Medulla oblongata (tissue), 1 donor: ENCODE data around the gene DNAJC7.
A peak's percentile ranks its signal among the peaks of the same experiment; 100 is the strongest.

ENCODE experiments used
- DNase-seq: peaks from one replicate; pipeline ENCODE4 v3.0.0-alpha.2; 2015; ENCODE audit errors: extremely low spot score

The DNAJC7 gene, protein sequence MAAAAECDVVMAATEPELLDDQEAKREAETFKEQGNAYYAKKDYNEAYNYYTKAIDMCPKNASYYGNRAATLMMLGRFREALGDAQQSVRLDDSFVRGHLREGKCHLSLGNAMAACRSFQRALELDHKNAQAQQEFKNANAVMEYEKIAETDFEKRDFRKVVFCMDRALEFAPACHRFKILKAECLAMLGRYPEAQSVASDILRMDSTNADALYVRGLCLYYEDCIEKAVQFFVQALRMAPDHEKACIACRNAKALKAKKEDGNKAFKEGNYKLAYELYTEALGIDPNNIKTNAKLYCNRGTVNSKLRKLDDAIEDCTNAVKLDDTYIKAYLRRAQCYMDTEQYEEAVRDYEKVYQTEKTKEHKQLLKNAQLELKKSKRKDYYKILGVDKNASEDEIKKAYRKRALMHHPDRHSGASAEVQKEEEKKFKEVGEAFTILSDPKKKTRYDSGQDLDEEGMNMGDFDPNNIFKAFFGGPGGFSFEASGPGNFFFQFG

DNA sequence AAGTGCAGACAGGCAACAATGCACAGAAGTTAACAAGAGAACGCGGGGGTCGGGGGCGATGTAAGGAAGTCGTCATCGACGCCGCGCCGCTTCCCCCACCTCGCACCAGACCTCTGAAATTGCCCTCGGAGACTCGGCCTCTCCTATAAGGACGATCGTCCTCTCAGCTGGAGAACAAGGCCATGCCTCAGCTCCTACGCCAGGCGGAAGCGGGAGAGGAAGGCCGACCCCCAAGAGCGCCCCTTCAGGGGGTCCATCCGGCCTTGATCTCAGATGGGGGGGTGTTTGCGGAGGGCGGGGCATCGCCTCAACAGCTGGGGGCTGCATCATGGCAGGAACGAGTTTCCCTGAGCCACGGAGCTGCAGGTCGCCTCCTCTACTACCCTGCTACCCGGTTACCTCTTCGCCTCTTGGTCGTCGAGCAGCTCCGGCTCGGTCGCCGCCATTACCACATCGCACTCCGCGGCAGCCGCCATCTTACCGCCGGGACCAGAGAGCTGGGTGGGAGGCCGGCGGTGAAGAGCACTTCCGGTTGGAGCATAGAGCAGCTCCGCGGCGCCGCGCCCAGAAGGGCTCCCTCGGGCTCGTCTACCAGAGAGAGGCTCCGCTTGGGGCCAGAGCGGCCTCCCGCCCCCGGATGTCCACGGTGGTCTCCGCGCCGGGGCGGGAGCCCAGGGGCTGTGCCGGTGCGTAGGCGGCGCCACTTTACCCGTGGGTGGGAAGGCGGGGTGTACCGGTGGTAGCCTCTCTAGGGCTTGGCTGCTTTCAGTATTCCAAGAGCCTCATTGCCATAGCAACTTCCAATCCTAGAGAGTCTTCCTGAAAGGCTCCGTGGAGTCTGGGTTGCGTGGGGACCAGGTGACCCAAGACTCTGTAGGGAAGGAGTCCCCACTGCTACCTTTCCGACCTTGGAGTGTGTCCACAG is at the start of gene DNAJC7:
Gene DNAJC7, minus strand, starts transcription at position 499 of the 925 bp plus-strand sequence. Its CDS starts 23 bp downstream, at position 476.
- DNase-seq = peak; percentile 95

DNA sequence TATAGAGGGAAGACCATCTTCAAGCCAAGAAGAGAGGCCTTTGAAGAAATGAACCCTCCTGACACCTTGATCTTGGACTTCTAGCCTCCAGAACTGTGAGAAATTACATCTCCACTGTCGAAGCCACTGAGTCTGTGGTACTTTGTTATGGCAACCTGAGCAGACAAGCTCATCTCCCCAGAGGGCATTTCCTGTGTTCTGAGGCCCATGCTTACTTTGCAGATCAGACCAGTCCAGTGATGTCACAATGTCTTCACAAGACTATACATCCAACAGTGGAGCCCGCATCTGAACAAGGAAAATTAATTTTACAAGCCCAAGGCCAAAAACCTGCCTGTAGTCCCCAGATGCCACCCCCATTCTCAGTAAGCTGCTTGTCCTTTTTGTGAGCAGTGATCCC is 48.0 kb upstream of the DNAJC7 start:
- no peak for DNase-seq

DNA sequence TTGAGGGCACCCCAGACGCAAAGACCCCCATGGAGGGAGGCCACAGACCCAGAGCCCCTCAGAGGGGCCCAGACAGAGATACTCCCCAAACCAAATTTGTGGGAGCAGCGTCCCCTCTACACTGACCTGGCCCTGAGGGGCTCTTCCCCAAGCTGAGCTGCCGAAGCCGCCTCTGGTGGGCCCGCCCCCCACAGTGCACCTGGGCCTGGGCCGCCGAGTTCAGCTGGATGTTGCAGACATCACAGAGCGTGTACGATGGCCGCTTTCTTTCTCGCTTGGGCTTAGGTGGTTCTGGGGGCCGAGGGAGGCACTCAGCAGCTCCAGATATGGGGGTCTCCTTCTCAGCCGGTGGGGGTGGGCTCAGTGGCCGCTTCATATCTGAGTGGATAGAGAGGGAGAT is 45.4 kb upstream of the DNAJC7 start:
- DNase-seq = no peak

DNA sequence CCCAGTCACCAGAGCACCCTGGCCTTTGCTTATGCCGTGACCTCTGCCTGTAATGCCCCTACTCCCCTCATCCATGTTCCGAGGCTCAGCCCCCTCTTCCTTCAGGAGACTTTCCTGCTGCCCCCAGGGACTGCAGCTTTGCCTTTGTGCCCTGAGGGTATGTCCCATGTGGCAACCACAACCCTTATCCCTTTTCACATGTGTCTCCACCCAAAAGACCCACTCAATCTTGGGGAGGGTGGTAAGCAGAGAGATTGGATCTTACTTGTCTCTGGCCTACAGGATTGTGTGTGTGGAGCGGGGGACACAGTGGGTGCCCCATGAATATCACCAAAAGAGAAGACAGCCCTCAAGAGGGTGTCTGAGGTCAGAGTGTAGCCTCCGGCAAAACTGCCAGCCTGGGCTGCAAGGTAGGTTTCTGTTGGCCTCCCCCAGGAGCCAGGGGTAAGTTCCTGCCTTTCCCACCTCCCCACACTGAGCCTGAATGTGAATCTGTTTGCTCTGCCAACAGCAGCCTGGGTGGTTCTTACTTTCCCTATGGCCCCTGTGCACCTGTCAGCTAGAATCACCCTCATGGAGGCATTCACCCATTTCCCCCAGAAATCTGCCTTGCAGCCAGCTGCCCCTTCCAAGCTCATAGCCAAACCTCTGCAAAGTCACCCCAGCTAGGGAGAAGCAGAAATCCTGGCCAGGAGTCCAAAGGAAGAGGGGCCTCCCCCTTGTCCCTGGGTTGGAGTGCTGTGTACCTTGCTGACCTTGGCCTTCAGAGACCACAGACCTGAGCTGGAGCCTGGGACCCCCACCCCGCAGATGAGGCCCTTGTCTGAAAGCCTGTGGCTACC is 44.6 kb upstream of the DNAJC7 start:
- no peak for DNase-seq

DNA sequence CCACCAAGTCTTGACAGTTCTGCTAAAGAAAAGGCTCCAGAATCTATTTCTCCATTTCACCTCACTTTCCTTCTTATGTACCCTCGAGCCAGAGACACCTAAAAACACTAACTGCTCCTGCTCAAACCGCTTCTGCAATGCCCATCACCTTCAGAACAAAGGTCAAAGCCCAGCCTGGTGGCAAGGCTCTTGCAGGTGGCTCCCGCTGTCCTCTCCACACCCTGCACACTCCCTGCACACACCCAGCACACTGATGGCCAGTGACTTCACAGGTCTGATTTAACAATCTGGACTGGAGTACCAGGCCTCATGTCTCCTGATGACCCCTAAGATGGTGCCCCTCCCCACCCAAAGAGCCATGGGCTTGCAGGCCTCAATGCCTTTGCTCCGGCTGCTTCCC is 43.0 kb upstream of the DNAJC7 start:
- DNase-seq = no peak

DNA sequence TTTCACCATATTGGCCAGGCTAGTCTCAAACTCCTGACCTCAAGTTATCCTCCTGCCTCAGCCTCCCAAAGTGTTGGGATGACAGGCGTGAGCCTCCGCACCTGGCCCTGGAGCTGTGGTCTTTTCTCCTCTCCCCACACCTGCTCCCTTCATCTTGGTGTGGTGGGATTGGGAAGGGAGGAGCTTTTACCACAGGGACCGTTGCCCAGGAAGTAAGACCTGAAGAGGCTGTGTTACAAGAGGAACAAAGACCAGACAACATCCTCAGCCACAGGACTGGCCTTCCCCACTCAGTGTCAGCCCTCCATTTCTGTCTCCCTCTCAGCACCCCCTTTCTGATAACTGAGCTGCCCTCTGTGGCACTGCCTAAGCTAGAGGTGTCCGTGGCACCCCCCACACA is 42.6 kb upstream of the DNAJC7 start:
- DNase-seq = no peak

DNA sequence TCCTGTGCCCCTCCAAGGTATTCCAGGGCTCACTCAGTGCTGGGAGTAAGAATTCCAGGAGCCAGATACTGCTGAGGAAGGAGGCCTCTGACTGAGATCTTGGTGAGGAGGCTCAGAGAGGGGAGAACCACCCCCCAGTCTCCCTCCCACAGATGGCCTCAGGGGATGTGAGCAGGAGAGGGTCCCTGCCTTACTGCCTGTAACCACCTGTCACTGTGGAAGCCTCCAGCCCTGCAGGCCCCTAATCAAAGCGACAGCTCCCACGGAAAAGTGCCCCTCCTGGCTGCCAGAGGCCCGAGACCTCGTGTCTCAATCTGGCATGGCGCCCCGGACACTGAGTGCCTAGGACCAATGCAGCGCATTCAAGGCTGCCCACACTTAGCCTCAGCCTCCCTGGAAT is 40.8 kb upstream of the DNAJC7 start:
- DNase-seq = no peak

DNA sequence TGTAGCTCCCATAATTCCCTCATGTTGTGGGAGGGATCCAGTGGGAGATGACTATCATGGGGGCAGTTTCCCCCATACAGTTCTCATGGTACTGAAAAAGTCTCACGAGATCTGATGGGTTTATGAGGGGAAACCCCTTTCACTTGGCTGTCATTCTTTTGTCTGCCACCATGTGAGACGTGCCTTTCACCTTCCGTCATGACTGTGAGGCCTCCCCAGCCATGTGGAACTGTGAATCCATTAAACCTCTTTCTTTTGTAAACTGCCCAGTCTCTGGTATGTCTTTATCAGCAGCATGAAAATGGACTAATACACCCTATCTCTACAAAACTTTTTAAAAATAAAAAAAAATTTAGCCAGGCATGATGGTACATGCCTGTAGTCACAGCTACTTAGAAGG is 39.4 kb upstream of the DNAJC7 start:
- no peak for DNase-seq

DNA sequence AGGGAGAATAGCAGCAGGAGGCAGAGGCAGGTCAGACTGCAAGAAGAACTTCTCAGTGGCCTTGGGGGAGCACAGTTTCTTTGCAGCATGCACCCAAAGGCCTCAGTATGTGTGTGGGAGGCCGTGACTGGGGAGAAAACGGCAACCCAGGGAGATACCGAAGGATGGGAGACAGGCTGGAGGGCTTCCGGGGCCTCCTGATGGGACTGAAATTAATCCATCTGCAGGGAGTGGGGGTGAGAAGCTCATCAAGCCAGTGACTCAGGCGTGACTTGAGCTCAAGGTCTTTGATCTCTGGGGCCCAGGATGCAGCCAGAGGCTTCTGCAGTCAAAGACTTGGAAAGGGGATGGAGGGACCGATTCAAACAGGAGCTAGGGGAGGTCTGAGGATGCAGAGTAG is 38.3 kb upstream of the DNAJC7 start:
- no peak for DNase-seq

DNA sequence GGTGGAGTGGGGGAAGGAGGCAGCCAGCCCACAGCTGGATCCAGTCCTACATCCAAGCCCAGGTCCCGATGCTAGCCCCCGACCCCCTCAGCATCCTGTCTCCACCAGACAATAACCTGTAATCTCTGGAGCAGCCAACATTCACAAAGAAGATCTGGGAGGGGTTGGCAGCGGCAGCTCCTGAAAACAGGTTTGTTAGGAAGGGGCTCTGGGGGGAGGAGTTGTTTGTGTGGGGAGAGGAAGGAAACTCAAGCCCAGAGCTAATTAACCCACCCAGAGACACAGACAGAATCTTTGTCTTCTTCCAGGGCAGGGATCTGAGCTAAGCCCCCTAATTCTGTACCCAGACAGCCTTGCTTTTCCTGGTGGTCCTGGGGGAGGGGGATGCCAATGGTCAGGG is 37.8 kb upstream of the DNAJC7 start:
- DNase-seq = no peak

DNA sequence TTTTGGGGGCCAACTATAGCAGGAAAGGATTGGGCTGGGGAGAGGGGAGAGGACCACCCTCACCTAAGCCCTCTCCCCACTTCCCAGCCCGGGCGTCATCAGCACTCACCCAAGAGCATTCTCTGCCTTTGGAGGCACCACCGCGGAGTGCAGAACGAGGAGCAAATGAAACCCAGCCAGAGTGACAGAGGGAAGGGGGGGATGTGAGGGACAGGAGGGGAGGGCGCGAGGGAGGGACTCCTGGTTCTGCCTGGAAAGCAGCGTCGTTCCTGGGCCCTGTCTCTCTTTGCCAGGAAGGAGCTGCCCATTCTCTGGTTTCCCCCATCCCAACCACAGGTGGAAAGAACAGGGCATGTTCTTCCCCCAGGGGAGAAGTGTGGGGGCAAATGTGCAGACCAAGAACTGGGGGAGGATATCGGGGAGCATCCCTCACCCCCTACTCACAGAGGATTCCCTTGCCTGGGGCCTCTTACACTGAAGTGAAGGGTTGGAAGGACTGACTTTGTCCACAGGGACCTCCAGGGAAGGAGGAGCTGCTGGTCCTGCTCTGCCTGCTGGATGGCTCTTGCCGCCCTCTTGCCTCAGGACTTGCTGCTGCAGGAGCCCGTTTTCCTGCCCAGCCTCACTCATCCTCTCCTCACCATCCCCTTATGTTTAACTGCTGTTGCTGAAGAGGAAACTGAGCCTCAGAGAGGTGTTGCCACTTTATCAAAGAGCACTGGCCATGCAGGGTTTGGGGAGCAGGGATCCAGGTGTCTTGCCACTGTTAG is 36.7 kb upstream of the DNAJC7 start:
- no peak for DNase-seq

DNA sequence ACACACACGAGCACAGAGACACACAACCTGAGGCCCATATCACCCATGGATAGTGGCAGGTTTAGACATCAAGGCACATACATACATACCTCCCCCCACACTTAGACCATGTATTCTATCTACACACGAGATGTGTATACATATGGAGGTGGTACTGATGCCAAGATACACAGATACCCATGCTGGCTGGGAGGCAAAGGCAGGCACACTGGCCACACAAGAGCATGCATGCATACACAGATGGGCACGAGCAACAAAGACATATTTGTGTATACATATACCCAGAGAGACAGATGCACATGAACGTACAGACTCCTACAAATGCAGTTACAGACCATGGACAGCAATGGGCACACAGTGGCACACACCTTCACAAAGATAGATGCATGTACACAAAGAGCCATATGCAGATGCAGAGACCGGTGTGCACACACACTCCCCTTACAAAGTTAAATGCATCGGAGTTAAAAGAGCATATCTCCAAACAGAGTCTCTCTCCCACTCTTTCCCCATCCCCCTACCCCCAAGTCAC is 35.2 kb upstream of the DNAJC7 start:
- DNase-seq = no peak

DNA sequence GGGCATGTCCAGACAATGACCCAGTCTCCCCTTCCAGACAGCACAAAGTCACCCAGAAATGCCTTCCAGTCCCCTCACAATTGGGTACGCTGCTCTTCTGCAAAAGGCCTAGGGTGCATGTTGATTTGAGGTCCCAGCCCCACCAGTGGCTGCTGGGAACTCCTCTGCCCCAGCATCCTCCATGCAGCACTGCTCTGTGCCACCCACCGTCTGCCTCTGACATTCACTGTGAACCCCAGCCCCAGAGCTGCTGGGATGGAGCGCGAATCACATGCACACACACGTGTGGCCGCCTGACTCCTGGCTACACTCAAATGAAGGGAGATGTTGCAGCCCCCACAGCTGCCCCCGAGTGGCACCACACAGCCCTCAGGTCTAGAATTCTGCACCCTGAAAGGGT is 34.4 kb upstream of the DNAJC7 start:
- DNase-seq = no peak

DNA sequence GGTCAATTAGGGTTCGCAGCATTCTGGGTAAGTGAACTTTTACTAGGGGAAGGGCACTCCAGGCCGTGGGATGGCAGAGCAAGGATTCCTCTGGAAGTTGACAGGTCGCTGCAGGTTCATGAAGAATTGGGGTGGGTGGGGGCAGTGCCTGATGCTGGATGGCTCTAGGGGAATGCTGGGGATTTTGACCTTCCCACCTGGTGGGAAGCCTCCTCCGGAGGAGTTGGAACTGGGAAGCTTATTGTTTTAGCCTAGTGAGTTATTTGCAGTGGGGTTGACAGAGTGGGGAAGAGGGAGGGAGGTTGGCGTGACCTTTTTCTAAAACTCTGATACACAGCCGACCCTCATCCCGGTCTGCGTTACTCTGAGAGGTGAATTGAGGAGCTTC is 33.8 kb upstream of the DNAJC7 start:
- no peak for DNase-seq

DNA sequence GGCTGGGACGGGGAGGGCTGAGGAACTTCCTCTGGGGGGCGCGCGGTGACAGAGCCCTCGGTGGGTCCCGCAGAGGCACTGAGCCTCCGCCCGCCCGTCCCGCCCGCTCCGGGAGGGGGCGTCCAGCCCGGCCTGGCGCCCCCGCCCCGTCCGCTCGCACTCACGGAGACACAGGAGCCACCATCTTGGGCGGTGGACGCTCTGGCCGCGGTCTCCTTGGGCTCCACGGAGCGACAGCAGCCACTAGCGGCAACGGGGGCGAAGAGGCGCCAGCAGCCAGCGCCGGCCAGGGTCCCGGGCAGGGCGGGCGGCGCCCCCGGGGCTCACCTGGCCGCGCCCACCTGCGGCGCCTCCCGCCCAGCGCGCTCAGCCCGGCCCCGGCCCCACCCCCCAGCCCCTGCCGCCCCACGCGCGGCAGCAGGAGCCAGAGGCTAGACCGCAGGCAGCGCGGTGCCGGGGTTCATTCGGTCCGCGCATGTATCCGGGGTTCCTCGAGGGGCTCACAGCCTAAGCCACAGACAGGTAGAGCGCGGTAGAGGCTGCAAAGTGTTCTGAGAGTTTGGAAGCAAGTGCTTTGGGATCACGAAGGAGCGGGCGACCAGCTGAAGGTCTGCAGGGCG is 33.3 kb upstream of the DNAJC7 start, which contains the start of gene C17orf113:
Gene C17orf113, minus strand, starts transcription at position 209 of the 620 bp plus-strand sequence. CDS start 7,225 bp downstream, outside the sequence.
- DNase-seq = peak; percentile 41

DNA sequence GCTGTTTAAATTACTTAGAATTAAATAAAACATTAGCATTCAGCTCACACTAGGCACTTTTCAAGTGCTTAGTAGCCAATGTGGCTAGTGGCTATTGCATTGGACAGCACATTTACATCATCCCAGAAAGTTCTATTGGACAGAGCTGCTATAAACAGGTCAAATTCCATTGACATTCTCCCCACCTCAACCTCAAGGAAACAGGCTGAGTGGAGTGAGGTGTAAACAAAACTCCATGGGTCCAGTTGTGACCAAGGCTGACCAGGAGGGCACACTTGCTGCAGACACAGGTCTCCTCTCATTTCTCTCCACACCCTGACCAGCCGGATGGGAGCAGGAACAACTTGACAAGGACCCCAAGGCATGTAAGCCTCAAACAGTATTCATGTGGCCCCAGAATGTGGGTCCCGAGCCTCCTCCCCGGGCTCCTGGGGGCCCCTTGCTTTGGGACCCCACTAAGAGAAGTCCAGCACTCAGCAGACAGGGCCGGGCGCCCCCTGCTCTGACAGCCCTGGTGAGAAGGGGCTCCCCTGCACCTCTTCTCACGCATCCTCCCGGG is 32.7 kb upstream of the DNAJC7 start:
- no peak for DNase-seq

DNA sequence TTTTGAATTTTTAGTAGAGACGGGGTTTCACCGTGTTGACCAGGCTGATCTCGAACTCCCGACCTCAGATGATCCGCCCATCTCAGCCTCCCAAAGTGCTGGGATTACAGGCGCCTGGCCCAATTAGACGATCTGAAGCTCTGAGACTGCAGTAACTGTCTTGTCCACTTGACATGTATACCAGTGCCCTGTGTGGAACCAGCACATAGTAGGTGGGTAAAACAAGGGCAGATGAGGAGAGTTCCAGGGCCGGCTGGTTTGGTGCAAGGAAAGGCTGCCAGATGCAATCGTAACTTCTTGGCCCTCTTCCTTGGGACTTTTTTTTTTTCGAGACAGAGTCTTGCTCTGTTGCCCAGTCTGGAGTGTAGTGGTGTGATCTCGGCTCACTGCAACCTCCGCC is 30.1 kb upstream of the DNAJC7 start:
- no peak for DNase-seq

DNA sequence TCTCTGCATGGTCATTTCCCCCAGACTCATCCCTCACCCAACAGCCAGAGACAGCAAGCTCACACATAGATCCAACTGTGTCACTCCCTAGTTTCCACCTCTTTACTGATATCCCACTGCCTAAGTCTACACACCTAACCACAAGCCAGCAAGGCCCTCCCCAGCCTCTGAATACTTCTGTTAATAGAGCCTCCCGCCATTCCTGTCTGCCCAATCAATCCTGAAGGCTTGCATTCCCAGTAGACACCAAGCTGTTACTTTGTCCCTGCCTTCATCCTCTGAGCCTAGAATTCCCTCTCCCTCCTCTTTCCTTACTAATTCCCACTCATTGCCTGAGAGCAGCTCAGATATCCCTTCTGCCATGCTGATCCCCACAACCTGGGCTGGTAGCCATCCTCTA is 28.5 kb upstream of the DNAJC7 start:
- DNase-seq = no peak

DNA sequence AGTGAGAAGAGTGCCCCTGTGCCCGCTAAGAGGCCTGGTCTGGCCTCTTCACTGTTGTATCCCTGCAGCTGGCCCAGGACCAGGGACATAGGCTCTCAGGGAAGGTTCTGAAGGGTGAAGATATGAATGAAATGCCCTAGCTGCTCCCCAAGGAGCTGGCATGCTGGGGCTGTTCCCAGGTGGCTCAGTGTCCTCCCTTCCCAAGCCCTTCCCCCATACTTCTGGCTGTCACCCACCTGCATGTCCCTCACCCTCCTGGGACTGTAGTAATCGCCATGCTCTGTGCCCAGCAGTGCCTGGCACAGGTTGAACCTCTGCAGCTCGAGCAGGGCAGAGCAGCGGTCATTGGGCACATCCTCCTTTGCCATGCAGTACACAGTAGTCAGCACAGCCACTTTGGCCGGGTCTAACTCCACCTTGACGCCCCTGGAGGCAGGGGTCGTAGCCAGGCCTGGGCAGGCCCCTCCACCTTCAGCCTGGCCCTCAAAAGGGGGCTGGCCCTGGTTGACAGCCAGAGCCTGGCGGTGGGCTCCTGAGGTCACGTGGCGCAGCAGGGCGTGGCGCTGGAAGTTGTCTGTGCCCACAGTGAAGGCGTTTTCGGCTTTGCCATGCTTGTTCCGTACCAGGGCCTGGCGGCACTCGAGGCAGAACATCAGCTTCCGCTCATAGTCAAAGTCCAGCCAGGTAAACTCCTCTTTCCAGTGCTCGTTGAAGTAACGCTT is 25.5 kb upstream of the DNAJC7 start:
- DNase-seq = no peak
